ENCODE results near the gene SCAMP3.

- TF ChIP-seq CTCF (IDR thresholded peaks at IDR 0.05) (peak; percentile 99 to 100 (median 99)), POLR2A (IDR thresholded peaks at IDR 0.05) (peak in 1 of 2 donors; percentile 17), EP300 (IDR thresholded peaks at IDR 0.05) (peak in 1 of 2 donors; percentile 64)
Observed at GRCh38 chr1:155250633-155251449, 11.3 kb downstream of the SCAMP3 start.

Measured in tibial nerve (tissue), 4 donors.